HG03520 (cell line): ENCODE data around the gene TMC5.
A peak's percentile ranks its signal among the peaks of the same experiment; 100 is the strongest.

Experiments
- ATAC-seq: cut with Tn5 transposase; IDR thresholded peaks from one replicate; pipeline ENCODE4 v1.9.1; 2021; ENCODE audit warnings: mild to moderate bottlenecking, moderate library complexity; ENCODE audit not compliant: unreplicated experiment

Gene TMC5

DNA sequence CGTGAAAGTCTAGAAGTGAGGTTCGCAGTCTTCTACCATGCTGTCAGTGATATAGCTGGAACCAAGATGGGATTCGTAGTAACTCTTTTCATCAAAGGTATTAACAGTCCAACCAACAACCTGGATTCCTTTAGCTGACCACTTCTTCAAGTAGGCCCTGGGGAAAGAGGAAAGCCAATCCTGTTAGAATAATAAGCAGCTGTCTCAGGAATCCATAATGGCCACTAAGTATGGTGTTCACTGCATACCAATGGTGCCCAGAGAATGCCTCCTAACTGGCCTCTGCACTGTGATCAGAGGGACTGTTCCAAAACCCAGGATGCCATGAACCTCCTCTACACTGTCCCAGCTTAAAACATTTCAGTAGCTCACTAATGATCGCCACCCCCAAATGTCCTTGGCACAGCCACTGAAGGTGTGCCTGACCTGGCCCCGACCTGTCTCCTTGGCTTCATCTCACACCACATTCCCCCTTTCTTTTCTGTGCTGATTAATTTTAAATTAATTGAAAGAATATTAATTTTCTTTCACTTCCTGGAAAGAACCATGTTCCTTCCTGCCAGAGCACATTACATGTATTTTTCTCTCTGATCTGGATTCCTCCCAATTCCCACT is 85.9 kb downstream of the TMC5 start:
- no peak for ATAC-seq

DNA sequence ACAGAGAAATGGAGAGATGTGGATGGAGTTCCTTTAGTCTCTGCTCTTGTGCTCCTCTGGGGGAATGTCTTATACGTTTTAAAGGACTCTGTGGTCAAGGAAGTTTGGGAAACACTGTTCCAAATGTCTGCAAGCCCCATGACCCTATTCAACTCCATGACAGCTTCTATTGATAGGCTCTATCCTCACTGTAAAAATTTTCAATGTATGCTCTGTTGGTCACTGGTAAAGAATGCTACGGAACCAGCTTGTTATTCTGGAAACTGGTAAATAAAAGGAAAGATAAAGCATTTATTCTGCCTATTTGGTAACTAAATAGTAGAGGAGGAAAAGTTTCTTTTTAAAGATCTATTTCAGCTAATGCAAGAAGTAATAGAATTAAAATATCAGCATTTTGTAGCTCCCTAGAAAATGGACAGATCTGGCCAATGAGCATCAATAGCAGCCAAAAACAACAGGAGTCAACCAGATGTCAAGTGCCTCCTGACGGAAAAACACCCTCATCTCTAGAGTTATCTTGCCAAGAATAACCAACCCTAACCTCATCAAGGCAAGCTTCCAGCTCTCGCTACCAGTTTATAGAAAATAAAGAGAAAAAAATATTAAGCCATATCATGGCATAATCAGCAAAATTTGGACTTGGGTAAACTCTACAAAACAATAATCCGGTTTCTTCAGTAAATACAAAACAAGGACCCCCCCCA is 88.1 kb downstream of the TMC5 start:
- ATAC-seq: no peak

DNA sequence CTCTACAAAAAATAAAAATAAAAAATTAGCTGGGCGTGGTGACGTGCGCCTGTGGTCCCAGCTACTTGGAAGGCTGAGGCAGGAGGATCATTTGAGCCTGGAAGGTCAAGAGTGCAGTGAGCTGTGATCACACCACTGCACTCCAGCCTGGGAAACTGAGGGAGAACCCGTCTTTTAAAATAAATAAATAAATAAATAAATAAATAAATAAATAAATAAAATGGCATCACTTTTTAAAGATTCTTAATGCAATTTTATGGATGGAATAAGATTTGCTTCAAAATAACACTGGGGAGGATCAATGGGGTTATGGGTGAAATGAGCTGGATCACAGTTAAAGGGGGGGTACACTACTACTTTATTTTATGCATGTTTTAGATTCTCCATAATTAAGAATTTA is 89.3 kb downstream of the TMC5 start:
- ATAC-seq: no peak

DNA sequence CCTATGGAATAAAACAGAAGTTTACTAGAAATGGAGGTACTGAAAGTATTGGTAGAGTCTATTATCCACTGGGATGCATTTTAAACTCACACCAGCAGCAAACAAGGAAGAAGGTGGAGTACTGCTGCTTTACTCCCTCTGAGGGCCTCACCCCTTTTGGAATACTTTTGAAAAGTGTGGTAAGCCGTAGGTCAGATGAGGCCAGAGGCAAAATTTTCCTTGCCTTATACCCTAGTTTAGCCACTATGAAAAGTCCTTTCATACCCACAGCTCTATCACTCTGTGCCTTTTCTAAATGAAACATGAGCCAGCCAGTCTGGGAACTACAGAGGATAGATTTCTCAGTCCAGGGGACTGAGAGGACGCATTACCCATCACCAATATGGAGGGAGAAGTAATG is 90.2 kb downstream of the TMC5 start:
- no peak for ATAC-seq

DNA sequence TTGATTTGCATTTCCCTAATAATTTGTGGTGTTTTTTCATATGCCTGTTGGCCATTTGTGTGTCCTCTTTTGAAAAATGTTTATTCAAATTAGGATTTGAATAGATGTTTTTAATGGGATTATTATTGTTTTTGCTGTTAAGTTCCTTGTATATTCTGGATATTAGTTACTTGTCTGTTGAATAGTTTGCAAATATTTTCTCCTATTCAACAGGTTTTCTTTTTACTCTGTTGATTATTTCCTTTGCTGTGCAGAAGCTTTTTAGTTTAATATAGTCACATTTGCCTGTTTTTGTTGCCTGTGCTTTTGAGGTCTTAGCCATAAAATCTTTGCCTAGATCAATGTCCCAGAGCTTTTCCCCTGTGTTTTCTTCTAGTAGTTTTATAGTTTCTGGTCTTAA is 94.6 kb downstream of the TMC5 start:
- ATAC-seq: no peak

DNA sequence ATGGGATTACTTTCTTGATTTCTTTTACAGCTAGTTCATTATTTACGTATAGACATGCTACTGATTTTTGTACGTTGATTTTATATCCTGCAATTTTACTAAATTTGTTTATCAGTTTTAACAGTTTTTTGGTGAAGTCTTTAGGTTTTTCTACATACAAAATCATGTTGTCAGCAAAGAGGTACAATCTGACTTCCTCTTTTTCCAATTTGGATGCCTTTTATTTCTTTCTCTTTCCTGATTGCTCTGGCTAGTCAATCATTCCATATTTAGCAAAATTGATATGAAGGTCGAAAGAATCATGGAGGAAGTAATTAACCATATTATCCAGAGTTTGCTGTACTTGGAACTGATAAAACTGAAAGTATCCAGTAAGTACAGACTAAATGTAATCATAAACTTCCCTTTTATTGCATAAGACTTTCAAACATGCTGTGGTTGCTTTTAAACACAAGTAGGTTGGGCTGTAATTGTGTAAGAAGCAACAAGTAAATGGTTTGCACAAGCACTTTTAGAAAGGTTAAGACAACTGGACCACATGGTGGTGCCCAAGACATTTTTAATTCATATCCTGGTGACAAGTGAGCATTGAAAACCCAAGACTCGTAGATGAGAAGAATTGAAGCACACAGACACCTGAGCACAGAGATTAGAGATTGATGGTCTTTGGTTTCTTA is 95.8 kb downstream of the TMC5 start:
- ATAC-seq: no peak

DNA sequence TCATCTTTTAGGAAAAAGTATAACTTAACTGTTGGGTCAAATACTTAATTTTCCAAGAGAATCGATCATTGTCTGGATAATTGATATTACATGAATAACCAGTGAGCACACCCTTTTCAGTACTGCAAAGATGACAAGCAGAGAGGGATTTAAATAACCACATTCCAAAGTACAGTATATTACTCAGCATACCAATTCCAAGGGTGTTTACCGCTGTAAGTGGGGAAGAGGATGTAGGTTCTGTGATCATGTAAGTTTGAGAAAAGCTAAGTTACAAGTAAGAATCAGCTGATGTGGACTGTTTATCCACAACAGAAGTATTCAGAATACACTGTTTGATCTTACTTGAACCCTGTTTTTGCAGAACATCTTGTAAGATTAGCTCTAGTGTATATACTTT is 98.1 kb downstream of the TMC5 start:
- ATAC-seq: no peak

DNA sequence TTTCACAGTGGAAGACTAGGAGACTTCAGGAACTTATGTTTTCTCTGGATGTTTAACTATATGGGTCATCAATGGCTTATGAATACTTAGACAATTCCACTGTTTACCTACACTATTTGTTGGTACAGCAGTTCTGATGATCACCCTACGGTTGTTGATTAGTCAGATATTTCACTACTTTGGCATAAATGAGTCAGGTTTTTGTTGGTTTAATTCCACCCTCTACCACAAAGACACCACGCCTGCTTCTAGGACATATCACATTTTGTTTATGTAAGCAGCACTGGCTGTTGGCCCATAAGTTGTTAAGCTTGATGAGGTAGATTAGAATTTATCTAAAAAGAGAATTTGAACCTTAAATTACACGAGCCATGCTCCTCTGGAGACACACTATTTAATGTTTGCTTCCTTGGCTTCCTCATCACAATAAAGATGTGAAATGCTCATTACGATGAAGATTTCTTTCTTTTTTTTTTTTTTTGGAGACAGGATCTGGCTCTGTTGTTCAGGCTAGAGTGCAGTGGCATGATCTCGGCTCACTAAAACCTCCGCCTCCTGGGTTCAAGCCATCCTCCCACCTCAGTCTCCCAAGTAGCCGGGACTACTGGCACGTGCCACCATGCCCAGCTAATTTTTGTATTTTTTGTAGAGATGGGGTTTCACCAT is 99.9 kb downstream of the TMC5 start:
- ATAC-seq: no peak

DNA sequence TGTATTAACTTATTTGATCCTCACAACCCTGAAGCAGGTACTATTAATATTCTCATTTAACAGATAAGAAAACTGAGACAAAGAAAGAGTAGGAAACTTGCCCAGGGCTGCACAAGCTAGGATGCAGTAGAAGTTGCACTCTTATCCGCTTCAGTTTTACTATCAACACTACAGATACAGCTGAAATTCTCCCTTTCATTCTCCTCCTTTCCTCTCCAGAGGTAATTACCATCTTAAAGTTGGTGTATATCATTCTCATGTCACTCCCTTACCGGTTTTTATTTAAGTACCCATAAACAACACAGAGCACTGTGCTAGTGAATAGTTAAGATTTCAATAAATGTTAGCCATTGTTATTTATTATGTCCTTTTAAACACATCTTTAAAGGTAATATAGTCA is 100.7 kb downstream of the TMC5 start:
- no peak for ATAC-seq

DNA sequence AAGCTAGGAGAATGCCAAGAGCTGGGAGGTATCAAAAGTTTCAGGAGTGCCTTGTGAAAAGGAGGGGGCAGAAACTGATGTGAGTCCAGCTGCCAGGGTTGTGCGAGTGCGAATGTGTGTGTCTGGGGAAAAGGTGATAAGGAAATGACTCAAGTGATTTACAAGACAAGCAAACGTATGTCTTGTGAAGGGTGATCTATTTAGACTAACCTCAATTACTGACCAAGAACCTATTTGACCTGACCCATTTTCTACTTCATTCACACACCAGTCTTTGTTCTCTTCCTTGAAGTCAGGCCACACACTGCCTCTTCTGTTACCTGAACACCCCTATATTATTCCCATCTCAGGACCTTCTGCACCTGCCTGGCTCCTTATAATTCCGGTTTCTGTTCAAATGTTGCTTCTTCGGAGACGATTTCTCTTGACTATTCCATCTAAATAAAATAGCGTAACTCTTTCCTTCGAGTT is 103.2 kb downstream of the TMC5 start:
- no peak for ATAC-seq

DNA sequence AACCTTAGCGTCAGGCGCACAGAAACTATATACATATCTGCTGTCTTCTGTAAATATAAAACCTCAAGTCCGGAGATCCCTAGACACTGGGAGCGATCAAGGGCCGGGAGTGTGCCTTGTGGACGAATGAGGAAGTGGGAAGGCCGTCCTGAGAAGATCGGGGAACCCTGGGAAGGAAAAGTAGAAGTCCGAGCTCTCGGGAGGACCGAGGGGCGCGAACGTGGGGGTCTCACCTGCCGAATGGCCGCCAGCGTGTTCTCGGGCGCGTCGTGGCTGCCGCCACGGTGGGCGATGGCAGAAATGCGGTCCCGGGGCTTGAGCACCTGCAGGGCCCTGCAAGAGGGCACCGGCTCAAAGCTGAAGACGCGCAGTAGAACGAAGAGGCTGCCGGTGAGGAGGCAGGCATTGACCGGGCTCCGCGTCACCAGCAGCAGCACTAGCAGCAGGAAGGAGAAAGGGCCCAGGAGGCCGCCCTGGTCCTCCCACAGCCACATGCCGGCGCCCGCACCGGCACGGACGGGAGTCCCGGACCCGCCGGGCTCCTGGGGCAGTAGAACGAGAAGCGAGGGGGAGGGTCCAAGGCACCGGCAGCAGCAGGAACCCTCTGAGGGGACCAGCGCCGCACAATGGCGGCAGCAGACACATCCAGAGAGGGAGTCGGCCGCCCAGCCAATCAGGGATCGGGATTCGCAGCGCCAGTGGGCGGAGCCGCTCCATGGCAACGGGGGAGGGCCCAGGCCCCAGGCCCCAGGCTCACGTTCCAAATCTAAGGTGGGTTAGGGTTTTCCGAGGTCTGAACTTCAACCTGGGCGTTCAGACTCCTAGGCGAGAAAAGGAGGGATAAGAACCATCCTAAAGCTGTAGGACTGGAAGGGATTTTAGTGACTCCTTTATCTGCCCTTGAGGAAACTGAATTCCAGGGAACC is 104.1 kb downstream of the TMC5 start, which contains the start of gene GDE1:
GDE1 (minus strand) TSS at position 628 of the 926 bp plus-strand sequence; CDS start at position 494, 134 bp downstream.
- ATAC-seq: peak; percentile 73

DNA sequence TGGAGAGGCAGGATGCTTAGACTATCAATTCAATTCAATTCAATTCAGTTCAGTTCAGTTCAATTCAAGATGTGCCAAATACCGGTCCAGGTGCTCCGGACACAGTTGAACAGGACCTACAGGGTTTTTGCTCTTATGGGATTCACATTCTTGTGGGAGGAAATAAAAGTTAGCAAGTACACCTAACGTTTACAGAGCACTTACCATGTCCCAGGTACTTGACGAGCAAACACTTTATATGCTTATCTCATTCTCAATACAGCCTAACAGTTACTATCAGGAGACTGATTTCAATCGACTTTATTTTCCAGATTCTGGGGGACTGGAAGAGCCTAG is 104.7 kb downstream of the TMC5 start:
- no peak for ATAC-seq

DNA sequence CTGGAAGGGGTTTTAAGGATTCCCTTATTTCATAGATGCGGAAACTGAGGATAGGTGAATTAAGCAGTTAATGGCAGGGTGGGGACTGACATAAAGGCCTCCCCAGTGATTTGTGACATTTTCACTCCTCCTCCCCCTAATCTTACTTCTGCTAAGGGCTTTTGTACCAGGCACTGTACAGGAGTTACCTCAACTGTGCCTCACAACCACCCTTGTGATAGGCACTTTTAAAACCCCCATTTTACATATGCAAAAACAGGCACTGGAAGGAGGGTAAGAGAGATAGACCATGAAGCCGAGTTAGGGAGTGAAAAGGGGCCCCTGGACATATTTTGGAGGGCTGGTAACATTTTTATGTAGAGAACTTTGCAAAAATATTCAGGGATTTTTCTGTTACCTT is 105.1 kb downstream of the TMC5 start:
- no peak for ATAC-seq

DNA sequence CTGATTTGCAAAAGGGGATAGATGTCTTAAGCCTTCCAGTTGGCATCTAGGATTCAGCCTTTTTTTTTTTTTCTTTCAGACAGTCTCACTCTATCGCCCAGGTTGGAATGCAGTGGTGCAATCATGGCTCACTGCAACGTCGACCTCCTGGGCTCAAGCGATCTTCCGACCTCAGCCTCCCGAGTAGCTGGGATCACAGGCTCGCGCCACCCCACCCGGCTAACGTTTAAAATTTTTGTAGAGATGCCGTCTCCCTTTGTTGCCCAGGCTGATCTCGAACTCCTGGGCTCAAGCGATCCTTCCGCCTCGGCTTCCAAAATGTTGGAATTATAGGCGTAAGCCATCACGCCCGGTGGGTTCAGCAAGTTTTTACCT is 105.5 kb downstream of the TMC5 start:
- ATAC-seq: no peak

DNA sequence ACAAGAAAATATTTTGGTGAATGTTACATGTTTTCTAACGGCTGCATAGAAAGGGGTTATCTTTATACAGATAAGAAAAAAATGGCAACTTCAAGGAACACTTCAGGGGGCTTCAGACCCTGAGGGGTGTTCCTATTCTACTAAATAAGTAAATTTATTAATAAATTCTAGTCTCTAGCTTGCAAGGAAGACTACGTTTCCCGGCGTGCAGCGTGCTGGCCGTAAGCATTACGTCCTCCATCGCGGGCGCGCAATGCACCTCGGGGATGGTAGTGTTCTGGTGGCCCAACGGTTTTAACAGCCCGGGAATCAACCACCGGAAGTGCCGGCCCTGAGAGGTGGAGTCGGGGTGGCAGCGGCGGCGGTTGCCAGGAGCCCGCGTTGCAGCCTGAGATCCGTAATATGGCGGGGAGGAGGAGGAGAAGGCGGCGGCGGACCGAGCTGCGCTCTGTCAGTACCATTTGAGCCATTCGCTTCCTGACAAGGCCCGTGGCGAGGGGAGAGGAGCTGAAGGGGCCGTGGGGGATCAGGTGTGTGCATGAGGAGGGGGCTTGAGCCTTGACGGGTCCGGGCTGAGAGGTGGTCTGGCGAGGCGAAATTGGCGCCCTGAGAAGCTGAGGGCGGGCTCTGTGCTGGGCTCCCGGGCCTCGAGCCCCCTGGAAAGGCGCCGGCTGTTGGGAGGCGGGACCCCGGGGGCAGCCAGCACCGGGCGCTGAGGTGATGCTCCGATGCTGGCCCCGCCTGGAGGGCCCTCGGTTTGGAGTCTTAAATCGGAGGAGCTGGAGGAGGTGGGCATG is 106.1 kb downstream of the TMC5 start, which contains the start of gene CCP110:
CCP110 (plus strand) TSS at position 384 of the 797 bp plus-strand sequence. CDS start 3,940 bp downstream, outside the sequence.
- peak; percentile 62 for ATAC-seq

DNA sequence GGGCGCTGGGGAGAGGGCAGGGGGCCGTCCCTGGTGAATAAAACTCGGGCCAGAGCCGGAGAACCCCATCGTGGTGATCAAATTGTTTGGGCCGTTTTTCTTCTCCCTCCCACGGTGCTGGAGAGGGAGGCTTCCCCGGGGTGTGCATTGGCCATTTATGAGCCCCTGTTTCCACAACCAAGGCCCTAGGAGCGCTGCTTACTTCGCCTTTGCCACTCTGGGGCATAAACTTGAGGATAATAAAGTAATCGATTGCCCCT is 106.6 kb downstream of the TMC5 start:
- no peak for ATAC-seq

DNA sequence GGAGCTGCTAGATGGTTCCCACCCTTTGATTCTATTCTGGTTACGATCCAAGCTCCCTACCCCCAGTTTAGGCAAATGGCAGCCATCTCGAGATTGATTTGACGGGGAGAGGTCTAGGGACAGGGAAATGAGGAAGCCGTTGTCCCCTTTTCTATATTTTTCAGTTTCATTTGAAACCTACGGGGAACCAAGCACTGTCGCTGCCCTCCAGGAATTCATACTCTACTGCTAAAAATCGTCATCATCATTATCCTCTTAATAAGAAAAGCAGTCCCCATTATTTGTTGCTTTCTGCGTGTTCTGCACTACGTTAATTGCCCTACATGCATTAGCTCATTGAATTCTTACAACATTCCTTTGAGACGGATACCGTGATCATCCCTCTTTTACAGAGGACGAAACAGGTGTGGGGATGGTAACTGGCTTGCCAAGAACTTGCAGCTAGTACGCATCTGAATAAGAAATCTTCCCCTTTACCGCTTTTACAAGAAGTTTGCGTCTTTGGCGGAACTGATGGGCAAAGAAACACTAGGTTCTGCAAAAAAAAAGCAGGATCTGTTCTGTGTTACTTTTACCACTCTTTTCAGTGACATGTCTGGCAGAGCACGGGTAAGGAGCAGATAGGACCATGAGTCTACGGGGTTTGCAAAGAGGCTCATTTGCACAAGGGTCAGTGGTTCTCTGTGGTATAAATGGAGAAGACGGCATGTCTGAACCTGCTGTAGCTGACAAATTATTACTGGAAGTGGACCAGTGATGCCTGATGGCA is 107.1 kb downstream of the TMC5 start:
- no peak for ATAC-seq

DNA sequence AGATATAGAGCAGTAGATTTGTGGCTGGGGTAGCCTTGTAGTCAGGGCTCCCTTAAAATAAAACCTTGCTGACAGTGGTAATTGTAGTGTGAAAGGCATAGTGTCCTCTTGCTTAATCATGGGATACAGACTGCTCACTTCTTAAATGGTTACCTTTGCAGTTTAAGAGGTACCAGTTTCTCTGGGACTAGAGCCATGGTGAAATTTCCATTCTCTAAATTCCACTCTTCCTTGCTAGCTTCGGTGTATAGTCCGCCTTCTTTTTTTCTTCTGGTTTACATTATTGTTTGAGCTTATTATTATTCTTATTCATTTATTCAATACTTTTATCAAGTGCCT is 107.7 kb downstream of the TMC5 start:
- ATAC-seq: no peak

DNA sequence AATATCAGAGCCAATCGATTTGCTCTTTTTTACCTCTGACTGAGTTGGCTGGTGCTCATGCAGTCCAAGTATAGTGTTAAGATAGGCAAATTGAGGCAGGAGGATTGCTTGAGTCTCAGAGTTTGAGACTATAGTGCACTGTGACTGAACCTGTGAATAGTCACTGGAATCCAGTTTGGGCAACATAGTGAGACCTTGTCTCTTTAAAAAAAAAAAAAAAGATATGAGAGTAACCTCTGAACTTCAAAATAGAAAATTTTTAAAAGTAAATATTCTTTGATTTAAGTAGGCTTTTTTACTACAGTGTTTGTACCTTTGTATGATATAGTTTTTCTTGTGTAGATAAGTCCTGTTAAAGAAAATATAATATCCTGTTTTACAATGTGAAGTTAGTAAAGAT is 109.5 kb downstream of the TMC5 start:
- ATAC-seq: no peak
